HG02571 (cell line): Measurements from ENCODE around the gene UBE2F.
"Not testable (repeated sequence)": the region's sequence is repeated elsewhere in the genome, so short reads cannot be mapped to it uniquely, and the experiment has no call there.

Source experiments
- ATAC-seq: cut with Tn5 transposase; IDR thresholded peaks from one replicate; pipeline ENCODE4 v1.9.1; 2021; ENCODE audit warnings: mild to moderate bottlenecking, moderate library complexity; ENCODE audit not compliant: unreplicated experiment

The UBE2F gene

DNA sequence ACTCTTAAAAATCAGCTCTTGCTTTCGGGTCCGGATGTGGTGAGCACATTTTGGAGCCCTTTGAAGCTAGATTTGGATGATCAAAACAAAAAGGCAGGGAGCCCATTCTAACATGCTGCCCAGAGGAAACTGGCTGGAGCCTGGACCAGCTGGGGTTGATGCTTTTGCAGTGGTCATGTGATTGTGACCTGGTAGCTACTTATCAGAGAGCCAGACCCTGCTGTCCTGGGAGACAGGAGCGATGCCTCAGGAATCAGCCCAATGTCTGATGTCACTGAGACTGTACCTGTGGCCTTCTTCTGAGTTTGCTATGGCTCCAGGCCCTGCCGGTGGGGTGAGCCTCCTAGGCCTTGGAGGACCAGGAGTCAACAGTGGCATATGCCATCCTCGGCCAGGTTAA lies 75.3 kb downstream of the UBE2F start:
- no peak for ATAC-seq

DNA sequence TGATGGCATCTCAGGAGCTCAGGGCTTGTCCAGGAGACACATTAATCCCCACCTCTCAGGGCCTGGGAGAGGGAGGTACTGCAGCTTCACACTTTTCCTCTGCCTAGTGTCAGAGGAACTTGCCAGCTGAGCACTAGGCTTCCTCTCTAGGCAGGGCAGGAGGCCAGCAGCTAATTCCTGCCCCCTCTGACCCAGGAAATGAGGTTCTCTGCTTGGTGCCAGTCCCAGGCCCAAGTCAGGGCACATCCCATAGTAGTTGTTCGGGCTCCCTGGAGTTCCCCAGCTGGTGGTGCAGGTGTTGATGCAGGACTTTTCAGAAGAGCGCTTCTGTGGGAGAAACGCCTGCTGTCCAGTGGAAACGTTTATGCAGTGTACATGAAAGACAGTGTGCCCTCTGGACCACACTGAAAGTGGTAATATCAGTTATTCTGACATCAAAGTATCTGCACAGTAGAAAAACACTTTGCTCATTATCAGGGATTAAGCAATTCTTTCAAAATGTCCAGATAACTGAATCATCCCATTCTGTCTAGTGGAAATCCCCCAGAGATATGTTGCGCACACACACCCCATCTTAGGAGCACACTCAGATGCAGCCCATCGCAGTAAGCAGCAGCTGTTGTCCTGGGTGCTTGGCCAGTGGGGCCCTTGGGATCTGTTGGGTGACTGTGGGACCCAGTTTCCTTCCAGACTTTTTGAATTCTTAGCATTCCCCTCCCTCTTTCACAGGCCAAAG lies 76.2 kb downstream of the UBE2F start:
- ATAC-seq: no peak

DNA sequence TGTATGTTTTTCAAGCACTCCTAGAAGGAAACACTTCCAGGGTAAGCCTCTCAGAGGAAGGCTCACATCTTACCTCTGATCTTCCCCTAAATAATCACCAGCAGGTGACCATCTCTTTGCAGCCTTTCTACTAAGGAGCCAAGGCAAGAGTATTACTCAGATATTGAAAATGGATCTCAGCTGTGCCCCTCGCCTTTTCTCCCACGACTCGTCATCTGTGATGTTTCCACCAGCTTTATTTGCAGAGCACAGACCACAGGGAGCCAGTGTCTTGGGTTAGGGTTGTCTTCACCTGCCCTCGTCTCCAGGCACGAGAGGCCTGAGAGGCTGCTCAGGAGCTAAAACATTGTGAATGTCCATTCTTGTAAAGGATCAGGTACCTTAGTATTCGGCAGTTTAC lies 77.0 kb downstream of the UBE2F start:
- ATAC-seq: no peak

DNA sequence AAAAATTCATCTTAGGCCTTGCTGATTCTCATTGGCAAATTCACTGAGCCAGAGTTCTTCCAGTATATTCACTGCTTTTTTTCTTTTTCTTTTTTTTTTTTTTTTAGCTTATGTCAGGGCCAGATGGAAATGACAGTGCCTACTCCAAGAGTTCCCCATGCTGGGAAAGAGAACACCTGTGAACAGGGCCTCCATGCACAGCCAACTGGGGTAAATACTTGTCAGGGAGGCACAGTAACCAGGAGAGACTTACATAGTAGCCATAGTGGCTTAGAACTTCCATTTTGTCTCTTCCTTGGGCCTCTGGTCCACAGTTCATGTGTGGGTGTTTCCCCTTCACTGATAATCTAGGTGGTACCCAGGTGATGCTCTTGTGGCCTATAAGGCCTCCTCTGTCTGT lies 78.8 kb downstream of the UBE2F start:
- no peak for ATAC-seq

DNA sequence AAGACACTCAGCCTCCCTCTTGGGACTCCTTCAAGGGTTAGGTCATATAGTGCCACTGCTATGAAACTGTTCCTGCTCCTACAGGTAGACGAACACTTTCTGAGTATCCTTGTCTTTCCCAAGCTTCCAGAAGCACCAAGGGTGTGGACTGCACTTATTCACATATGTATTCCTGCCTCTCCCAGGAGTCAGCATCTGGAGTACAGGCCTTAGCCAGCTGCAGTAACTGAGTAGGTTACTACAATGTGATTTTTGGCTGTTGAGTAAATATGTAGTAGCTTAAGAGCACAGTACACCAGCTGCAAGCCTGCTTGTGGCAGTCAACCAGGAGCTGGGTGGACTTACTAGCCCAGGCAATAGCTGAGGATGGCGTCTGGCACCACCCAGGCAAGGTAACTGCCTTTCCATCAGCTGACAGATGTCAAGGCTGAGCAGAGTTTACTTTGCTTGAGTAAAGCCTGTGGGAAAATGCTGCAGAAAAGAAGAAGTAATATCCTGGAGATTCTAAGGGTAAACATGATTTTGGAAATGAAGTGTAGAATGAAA lies 80.0 kb downstream of the UBE2F start:
- ATAC-seq: no peak

DNA sequence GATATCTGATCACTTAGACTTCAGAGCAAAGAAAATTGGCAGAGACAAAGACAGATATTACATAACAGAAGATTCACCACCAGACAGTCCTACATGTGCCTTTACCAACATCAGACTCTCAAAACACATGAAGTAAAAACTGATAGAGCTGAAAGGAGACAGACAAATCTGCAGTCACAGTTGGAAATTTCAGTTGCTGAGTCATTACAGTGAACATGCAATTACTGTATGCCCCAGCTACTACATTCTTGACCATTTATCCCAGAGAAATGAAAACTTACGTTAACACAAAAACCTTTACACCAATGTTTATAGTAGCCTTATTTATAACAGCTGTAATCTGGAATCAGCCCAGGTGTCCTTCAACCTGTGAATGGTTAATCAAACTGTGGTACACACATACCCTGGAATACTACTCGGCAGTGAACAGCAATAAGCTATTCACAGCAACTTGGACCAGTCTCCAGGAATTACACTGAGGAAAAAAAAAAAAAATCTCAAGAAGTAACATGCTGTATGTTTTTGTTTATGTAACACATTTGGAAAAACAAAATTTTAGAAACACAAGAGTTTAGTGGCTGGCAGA lies 86.5 kb downstream of the UBE2F start:
- ATAC-seq: no peak

DNA sequence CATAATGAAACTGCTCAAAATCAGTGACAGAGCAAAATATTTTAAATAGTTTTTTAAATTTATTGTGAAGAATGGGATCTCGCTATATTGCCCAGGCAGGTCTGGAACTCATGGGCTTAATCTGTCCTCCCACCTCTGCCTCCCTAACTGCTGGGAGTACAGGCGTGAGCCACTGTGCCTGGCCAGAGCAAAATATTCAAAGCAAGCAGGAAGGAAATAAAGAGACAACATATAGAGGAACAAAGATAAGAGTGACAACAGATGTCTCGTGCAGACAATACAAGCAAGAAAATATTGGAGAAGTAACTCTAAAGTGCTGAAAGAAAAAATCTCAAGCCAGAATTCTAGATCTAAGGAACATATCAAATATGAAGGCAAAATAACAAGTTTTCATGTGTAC lies 89.0 kb downstream of the UBE2F start:
- ATAC-seq: no peak

DNA sequence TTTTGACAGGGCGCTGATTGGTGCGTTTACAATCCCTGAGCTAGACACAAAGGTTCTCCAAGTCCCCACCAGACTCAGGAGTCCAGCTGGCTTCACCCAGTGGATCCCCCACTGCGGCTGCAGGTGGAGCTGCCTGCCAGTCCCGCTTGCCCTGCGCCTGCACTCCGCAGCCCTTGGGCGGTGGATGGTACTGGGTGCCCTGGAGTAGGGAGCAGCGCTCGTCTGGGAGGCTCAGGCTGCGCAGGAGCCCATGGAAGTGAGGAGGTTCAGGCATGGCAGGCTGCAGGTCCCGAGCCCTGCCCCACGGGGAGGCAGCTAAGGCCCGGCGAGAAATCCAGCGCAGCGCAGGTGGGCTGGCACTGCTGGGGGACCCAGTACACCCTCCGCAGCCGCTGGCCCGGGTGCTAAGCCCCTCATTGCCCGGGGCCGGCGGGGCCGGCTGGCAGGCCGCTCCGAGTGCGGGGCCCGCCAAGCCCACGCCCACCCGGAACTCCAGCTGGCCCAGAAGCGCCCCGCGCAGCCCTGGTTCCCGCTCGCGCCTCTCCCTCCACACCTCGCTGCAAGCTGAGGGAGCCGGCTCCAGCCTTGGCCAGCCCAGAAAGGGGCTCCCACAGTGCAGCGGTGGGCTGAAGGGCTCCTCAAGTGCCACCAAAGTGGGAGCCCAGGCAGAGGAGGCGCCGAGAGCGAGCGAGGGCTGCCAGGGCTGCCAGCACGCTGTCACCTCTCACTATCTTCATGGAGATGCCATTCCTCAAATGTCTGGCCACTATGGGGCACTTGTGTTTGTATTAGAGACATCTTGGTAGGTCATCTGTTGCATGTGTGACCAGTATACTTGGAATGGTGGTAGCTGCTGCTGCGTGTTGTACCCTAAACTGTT lies 91.1 kb downstream of the UBE2F start:
- not testable (repeated sequence) for ATAC-seq

DNA sequence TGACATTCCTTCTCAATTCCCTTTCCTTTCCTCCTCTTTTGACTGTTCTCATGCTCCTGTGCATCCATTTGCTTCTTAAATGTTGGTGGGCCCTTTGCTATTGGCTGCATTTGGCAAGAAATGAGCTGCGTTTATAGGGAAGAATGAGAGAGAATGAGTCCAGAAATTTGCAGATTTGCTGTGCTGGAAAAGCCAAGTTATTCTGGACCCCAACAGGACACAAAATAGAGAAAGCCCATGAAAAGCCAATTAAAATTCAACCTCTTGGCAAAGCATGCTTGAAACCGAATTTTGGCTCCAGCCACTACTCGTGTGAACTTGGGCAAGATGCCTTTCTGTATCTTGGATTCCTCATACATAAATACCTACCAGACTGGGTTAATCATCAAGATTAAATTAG lies 92.7 kb downstream of the UBE2F start:
- no peak for ATAC-seq

DNA sequence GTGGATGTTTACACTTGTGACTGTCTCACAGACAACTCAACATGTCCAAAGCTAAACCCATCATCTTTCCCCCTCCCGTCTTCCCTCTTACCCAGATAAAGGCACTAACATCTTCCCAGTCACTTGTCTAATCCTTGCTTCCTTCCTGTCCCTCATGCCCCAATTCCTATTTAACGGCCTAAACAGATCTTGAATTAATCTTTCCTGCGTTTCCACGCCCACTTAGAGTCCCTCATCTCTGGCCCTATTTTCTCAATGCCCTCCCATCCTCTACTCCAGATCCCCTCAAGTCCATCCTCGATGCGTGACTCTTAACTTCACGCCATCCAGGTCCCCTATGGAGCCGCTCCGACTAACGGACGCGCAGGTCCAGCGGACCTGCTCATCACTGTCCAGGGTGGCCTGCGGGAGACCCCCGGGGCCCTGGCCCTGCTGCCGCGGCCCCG lies 93.3 kb downstream of the UBE2F start:
- ATAC-seq: no peak

DNA sequence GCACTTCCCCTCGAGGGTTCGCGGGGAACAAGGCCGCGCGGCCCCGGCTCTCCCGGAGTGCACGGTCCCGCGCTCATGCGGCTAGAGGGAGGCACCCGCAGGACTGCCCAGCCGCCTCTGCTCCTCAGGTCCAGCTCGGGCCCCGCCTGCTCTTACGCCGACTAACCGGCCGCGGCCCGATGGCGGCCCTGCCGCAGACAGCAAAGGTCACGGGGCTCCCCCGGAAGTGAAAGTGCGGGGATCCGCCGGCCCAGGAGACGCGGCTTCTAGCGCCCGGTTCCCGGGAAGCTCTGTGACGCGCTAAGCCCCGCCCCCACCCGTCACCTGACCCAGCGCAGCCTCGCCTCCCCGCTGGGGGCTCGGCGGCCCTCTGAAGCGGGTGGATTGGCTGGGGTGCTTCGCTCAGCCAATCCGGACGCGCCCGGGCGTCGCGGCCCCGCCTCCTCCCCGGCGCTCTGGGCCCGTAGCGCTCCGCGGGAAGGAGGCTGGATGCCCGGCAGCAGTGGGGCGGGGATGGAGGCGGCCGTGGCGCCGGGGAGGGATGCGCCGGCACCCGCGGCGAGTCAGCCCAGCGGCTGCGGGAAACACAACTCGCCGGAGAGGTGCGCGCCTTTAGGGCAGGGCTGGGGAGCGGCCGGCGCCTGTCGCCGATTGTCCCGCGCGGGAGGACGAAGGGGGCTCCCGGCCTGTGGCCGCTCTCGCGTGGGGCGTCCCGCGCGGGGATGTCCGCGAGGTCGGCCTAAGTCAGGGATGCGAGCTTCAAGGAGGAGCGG lies 93.9 kb downstream of the UBE2F start, which contains the start of gene SCLY:
TSS of gene SCLY (plus strand) at position 460 of the 773 bp plus-strand sequence. CDS start at position 514, 54 bp downstream.
- ATAC-seq: peak; percentile 96

DNA sequence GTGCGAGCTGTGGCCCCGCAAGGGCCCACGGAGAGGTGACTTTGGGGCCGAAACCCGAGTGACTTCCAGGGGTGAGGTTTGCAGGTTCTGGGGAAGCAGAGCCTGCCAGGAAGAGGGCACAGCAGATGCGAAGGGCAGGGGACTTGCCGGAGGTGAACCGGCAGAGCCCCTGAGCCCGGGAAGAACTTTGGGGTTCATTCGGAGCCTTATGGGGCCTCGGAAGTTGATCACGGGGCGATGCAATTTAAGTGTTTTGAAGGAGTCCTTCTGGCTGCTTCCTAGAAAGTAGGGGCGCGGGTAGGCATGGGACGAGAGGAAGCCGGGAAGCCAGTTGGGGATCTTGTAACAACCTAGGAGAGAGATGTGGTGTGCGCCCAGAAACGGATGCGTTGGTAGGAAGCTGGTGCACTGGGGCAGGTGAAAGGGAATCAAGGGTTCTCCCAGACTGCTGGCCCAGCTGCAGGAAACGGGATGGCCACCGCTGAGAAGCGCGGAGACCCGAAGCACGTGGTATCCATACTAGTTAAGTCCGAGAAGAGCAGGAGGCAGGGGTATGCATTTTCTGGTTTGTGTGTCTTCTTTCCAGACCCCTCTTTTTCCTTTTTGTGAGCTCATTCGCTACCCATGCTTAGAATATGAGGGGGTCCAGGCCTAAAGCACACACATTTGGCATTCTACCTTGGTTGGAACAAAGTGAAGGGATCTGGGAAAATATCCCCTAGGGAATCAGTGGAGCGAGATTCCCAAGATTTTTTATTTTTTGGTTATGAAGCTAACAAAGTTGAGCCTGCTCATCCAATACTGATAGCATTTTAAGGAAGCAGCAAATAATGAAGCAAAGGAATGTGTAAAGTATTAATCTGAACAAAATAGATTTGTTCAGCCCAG lies 94.7 kb downstream of the UBE2F start:
- ATAC-seq: peak; percentile 4

DNA sequence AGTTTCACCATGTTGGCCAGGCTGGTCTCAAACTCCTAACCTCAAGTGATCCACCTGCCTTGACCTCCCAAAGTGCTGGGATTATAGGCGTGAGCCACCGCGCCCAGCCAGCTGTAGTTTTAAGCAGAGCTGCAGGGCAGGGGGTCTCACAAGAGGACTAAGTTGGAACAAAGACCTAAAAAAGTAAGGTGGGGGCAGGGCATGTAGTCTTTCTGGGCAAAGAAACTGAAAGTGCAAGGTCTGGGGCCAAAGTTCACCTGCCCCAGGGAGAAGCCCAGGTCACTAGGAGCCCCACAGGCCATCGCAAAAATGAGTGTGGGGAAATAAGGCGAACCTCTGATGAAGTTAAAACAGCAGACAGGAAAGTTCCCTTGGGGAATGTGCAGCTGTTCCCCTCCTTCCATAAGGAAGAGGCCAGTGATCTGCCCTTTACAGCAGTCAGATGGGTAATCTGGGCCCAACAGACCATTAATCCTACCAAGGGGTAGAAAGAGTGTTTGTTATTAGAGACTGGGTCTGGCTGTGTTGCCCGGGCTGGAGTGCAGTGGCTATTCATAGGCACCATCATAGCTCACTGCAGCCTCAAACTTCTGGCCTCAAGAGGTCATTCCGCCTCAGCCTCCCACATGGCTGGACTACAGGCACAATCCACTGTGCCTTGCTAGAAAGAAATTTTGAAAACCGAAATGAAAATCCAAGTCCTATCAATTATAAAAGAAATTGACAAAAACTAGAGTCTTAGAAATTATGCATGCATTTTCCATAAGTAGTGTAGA lies 96.8 kb downstream of the UBE2F start:
- no peak for ATAC-seq

DNA sequence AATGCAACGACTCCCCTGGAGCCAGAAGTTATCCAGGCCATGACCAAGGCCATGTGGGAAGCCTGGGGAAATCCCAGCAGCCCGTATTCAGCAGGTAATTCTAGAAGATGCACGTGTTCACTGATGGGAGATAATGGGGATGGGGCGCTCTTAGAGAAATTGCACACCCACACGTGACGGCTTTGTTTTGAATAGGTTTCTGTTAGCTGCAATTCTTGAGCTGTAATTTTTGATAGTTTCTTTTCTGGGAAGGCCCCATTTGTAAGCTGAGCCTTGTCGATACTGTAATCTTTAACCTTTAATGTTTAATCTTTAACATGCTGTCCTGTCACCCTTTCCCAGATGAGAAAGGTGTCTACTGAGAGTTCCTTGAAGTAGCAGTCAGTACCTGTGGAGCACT lies 97.6 kb downstream of the UBE2F start:
- no peak for ATAC-seq

DNA sequence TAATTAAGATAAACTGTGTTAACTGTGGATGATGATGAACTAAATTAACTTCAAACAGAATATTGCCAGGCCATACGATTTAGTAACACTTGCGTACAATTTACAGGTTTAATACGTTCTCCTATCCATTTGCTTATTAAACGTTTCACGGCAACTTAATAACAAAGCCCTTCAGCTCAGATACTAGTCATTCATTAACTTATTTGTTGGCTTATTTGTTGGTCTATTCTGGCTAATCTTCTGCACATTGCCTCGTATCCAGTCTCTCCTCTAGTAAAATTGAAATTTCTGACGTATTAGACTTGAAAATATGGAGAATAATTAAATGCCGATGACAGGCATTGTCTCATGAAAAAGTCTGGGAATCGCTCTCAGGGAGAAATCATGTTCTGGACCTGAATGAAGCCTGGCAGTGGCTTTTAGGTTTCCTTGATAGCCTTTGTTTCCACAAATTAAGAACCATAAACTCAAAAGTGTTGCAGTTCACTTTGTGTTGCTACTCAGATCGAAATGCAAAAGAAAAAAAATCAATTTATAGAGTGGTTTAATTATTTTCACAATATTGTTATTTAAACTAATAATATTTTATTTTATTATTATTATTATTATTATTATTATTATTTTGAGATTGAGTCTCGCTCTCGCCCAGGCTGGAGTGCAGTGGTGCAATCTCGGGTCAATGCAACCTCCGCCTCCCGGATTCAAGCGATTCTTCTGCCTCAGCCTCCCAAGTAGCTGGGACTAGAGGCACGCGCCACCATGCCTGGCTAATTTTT lies 98.4 kb downstream of the UBE2F start:
- ATAC-seq: no peak

DNA sequence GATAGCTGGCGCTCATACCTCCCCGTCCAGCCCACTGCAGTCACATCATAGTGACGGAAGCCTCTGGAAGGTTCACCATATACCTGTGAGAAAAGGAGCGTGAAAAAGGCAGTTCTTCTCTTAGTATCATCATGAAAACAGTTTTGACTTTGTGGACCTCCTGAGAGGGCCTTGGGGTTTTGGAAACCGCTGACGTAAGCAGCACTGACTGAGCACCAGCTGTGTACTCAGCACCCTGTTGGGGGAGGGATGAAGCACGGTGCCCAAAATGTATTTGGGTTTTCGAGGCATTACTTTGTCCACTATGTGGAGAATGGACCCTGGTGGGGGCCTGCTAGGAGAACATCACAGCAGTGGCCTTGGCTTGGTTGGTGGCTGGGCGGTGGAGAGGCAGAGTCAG lies 99.4 kb downstream of the UBE2F start:
- ATAC-seq: no peak

DNA sequence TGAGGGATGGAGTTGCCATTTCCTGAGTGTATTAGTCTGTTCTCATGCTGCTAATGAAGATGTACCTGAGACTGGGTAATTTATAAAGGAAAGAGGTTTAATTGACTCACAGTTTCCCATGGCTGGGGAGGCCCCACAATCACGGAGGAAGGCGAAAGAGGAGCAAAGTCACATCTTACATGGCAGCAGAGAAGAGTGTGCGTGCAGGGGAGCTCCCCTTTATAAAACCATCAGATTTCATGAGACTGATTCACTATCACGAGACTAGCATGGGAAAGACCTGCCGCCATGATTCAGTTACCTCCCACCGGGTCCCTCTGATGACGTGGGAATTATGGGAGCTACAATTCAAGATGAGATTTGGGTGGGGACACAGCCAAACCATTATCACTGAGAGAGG lies 99.9 kb downstream of the UBE2F start:
- not testable (repeated sequence) for ATAC-seq

DNA sequence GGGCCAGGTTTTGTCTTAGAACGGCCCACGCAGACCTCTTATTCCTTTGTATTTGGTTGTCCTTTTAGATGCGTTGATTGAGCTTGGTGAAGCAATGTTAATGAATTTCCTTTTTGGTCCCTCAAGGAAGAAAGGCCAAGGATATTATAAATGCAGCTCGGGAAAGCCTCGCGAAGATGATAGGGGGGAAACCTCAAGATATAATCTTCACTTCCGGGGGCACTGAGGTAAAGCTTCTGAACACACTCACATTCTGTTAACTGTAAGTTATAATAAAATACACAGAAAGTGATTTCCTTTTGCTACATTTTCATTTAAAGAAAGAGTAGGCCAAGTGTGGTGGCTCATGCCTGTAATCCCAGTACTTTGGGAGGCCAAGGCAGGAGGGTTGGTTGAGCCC lies 101.1 kb downstream of the UBE2F start:
- ATAC-seq: no peak
